Keratinocyte (primary cell): Measurements from ENCODE around the gene SUFU.

ENCODE experiments used
- CTCF ChIP-seq, 3 experiments: IDR thresholded peaks in 1 of 3; conservative IDR thresholded peaks in 1 of 3; optimal IDR thresholded peaks in 1 of 3; 2 replicates in 2 of 3; 3 replicates in 1 of 3; pipeline versions ENCODE3 to v1.5.1; 2011; ENCODE audit warnings: low read length in 3 of 3, mild to moderate bottlenecking in 3 of 3, moderate library complexity in 2 of 3, control low read depth in 1 of 3, inconsistent platforms in 1 of 3; ENCODE audit not compliant: insufficient read depth in 2 of 3; ENCODE audit errors: extremely low read depth in 1 of 3
- EZH2 ChIP-seq: IDR thresholded peaks from one replicate; pipeline ENCODE4 v1.6.1; 2012; ENCODE audit warnings: inconsistent platforms, mild to moderate bottlenecking, low read length, moderate library complexity

- TF ChIP-seq CTCF (optimal IDR thresholded peaks at IDR 0.05 in 1 of 3, IDR thresholded peaks at IDR 0.05 in 1 of 3, conservative IDR thresholded peaks at IDR 0.05 in 1 of 3; ENCODE audit: extremely low read depth in 1 of 3, insufficient read depth in 2 of 3, low read length in 3 of 3), result no peak
- TF ChIP-seq EZH2, result no peak
Observed at GRCh38 chr10:102630663-102631062, 126.9 kb downstream of the SUFU start.
